GM23248 (cell line): ENCODE data around the gene RAB9A. TPM values are rescaled to one million over a fixed set of nuclear protein-coding genes. Genes with fewer than 3 reads are reported as not detected.

ENCODE experiments used
- DNase-seq: peaks from one replicate; pipeline ENCODE4 v3.0.0-alpha.2; 2015
- H2AFZ ChIP-seq: fragments of 200-600 bp; sonication (generic); 2 replicates; pipeline ENCODE4 v1.6.1; 2016; ENCODE audit warnings: antibody characterized with exemption
- H3F3A ChIP-seq: fragments of 200-600 bp; sonication (generic); 2 replicates; pipeline ENCODE4 v1.6.1; 2016; ENCODE audit warnings: mild to moderate bottlenecking, antibody characterized with exemption, mixed run types; ENCODE audit not compliant: insufficient read depth
- H3K27ac ChIP-seq: fragments of 200-600 bp; sonication (generic); 2 replicates; pipeline ENCODE4 v1.5.1; 2016; ENCODE audit warnings: mild to moderate bottlenecking
- H3K27me3 ChIP-seq: fragments of 200-600 bp; sonication (generic); replicated peaks from 2 replicates; pipeline ENCODE4 v1.6.1; 2016; ENCODE audit warnings: mild to moderate bottlenecking; ENCODE audit not compliant: insufficient read depth
- H3K36me3 ChIP-seq: fragments of 200-600 bp; sonication (generic); 2 replicates; pipeline ENCODE4 v1.6.1; 2016; ENCODE audit warnings: low read depth, mild to moderate bottlenecking
- H3K4me1 ChIP-seq: fragments of 200-600 bp; sonication (generic); 2 replicates; pipeline ENCODE4 v1.6.1; 2016; ENCODE audit warnings: mild to moderate bottlenecking; ENCODE audit not compliant: insufficient read depth
- H3K4me2 ChIP-seq: fragments of 200-600 bp; sonication (generic); one replicate; pipeline ENCODE4 v1.6.1; 2016; ENCODE audit warnings: mild to moderate bottlenecking; ENCODE audit not compliant: unreplicated experiment
- H3K4me3 ChIP-seq: fragments of 200-600 bp; sonication (generic); 2 replicates; pipeline ENCODE4 v1.5.1; 2016; ENCODE audit warnings: mild to moderate bottlenecking
- H3K79me2 ChIP-seq: fragments of 200-600 bp; sonication (generic); 2 replicates; pipeline ENCODE4 v1.6.1; 2016; ENCODE audit warnings: mild to moderate bottlenecking; ENCODE audit not compliant: insufficient read depth
- H3K9ac ChIP-seq: fragments of 200-600 bp; sonication (generic); 2 replicates; pipeline ENCODE4 v1.6.1; 2016; ENCODE audit warnings: mild to moderate bottlenecking
- H3K9me2 ChIP-seq: fragments of 200-600 bp; sonication (generic); 2 replicates; pipeline ENCODE4 v1.6.1; 2016; ENCODE audit warnings: mixed run types, mild to moderate bottlenecking, moderate library complexity; ENCODE audit not compliant: insufficient read depth
- H3K9me3 ChIP-seq: fragments of 200-600 bp; sonication (generic); one replicate; pipeline ENCODE4 v1.6.1; 2017; ENCODE audit warnings: low read depth
- H4K20me1 ChIP-seq: fragments of 200-600 bp; sonication (generic); 2 replicates; pipeline ENCODE4 v1.6.0; 2016; ENCODE audit not compliant: insufficient read depth
- EZH2 ChIP-seq: fragments of 200-600 bp; sonication (generic); IDR thresholded peaks from 2 replicates; pipeline ENCODE4 v1.6.1; 2018; ENCODE audit warnings: antibody characterized with exemption, mild to moderate bottlenecking; ENCODE audit not compliant: insufficient read depth, poor library complexity, severe bottlenecking
- EZH2phosphoT487 ChIP-seq: fragments of 200-600 bp; sonication (generic); IDR thresholded peaks from 2 replicates; pipeline ENCODE4 v1.6.1; 2018; ENCODE audit warnings: antibody characterized with exemption, moderate library complexity, mild to moderate bottlenecking, low read depth; ENCODE audit not compliant: insufficient read depth
- WGBS, 2 experiments: methylation state at CpG; one replicate each; pipeline ENCODE4 v1.1.6; 2015 to 2017; ENCODE audit warnings: low lambda C conversion rate in 2 of 2, low coverage in 1 of 2; ENCODE audit errors: missing lambda C conversion rate in 2 of 2; 5-methylcytosine and 5-hydroxymethylcytosine counted together
- in situ Hi-C: fragments of 300-500 bp; cut with MboI; formaldehyde crosslinking; loops from 2 replicates; pipeline ENCODE4 v1.15.0; 2020
- polyA plus RNA-seq: library from polyadenylated mRNA; unstranded; fragments of >200 nt; fragmentation: Nextera tagmentation; extraction: Ambion mirVana; gene quantifications from 2 replicates; pipeline ENCODE4 v1.2.1, GENCODE V29; 2016
- total RNA-seq: library from RNA; depleted of rRNA; stranded (reverse); fragments of >200 nt; shearing (Covaris generic); gene quantifications from 2 replicates; pipeline ENCODE4 v1.2.3, GENCODE V29; 2014; rRNA removed

The RAB9A gene
- total and polyA plus RNA-seq, 2 experiments from 2014 or later = 38.9 to 40.4 TPM

GRCh38 chrX:13755254-13755653 lies 66.3 kb downstream of the RAB9A start:
- Histone ChIP-seq H3K36me3 (no peaks in the 10 kb centered on the region; the same call in 1 of the 2 replicates), H3K4me3 (no peak overlapping the region), H3K27ac (no peak overlapping the region), H3K9me2 (no peaks in the 10 kb centered on the region), H3K9me3 (no peaks in the 10 kb centered on the region), H3F3A (no peaks in the 10 kb centered on the region), H3K4me2 (no peak overlapping the region), H4K20me1 (no peaks in the 10 kb centered on the region), H3K4me1 (no peaks in the 10 kb centered on the region), H2AFZ (no peak overlapping the region), H3K79me2 (no peaks in the 10 kb centered on the region), H3K27me3 (no peaks in the 10 kb centered on the region), H3K9ac (no peak overlapping the region)
- 100% methylated on average over 1 of the region's 1 CpG for WGBS, 2 experiments
- TF ChIP-seq EZH2 (no peak), EZH2phosphoT487 (no peak)
- no peak for DNase-seq
- in situ Hi-C loops = no loop called here

GRCh38 chrX:13756381-13756780 lies 67.5 kb downstream of the RAB9A start:
- Histone ChIP-seq H3K9ac (no peak overlapping the region), H4K20me1 (no peaks in the 10 kb centered on the region), H3F3A (no peaks in the 10 kb centered on the region), H3K79me2 (no peaks in the 10 kb centered on the region), H3K27ac (no peak overlapping the region), H3K4me3 (no peak overlapping the region), H3K9me2 (no peaks in the 10 kb centered on the region), H3K27me3 (no peaks in the 10 kb centered on the region), H2AFZ (no peak overlapping the region), H3K36me3 (no peaks in the 10 kb centered on the region), H3K9me3 (no peaks in the 10 kb centered on the region), H3K4me1 (no peaks in the 10 kb centered on the region), H3K4me2 (no peak overlapping the region)
- no peak for TF ChIP-seq EZH2phosphoT487
- no peak for TF ChIP-seq EZH2
- 98 to 100% methylated on average over 4 of the region's 4 CpGs for WGBS, 2 experiments
- DNase-seq = no peak
- in situ Hi-C loops = no loop called here

- H3K4me3 ChIP-seq = no peak overlapping the region
- no peak for TF ChIP-seq EZH2phosphoT487
- TF ChIP-seq EZH2 = no peak
- no peak for DNase-seq
- no peak overlapping the region for H3K9ac ChIP-seq
- H3K4me1 ChIP-seq = no peaks in the 10 kb centered on the region
- no peaks in the 10 kb centered on the region for H3K9me3 ChIP-seq
- H3K27ac ChIP-seq = no peak overlapping the region
- no peaks in the 10 kb centered on the region for H4K20me1 ChIP-seq
- WGBS, 2 experiments = 86 to 90% methylated on average over 8 of the region's 8 CpGs
- no peaks in the 10 kb centered on the region for H3F3A ChIP-seq
- H3K9me2 ChIP-seq = no peaks in the 10 kb centered on the region
- H2AFZ ChIP-seq = no peak overlapping the region
- H3K27me3 ChIP-seq = no peaks in the 10 kb centered on the region
- no peaks in the 10 kb centered on the region for H3K79me2 ChIP-seq
- H3K4me2 ChIP-seq = no peak overlapping the region
- in situ Hi-C loops = no loop called here
- H3K36me3 ChIP-seq = 0 out of 2 replicates have a peak, but pooled peaks cover 3% of the 10 kb centered on the region
Observed at GRCh38 chrX:13759152-13759718, 70.3 kb downstream of the RAB9A start.

Other genes with a start within 250 kb of the RAB9A start
- gene EGFL6, start 119.5 kb upstream of the RAB9A start, total RNA-seq = not detected in 2 replicates
- not detected in 2 replicates for gene EGFL6, start 119.5 kb upstream of the RAB9A start, polyA plus RNA-seq
- 2.2 and 4.3 TPM in 2 replicates for gene TCEANC, start 36.0 kb upstream of the RAB9A start, total RNA-seq
- 2.4 and 2.5 TPM in 2 replicates for gene TCEANC, start 36.0 kb upstream of the RAB9A start, polyA plus RNA-seq
- 10.4 and 12.3 TPM in 2 replicates for gene TRAPPC2, start 45.5 kb downstream of the RAB9A start, total RNA-seq
- 11.3 and 12.0 TPM in 2 replicates for gene TRAPPC2, start 45.5 kb downstream of the RAB9A start, polyA plus RNA-seq
- 3.2 and 6.2 TPM in 2 replicates for gene OFD1, start 45.6 kb downstream of the RAB9A start, total RNA-seq
- gene OFD1, start 45.6 kb downstream of the RAB9A start, polyA plus RNA-seq = 9.6 and 10.4 TPM in 2 replicates
- gene GPM6B, start 128.0 kb downstream of the RAB9A start, total RNA-seq = 0.65 TPM in 1 of 2 replicates, not detected in the other
- gene GPM6B, start 128.0 kb downstream of the RAB9A start, polyA plus RNA-seq = 0.25 and 0.40 TPM in 2 replicates